Esophagus muscularis mucosa (tissue), 3 donors: Measurements from ENCODE around the gene RFPL1.

Source experiments
- POLR2A ChIP-seq: fragments of 450-650 bp; IDR thresholded peaks from one replicate; pipeline ENCODE4 v1.6.1; 2017; ENCODE audit warnings: antibody characterized with exemption, moderate library complexity, mild to moderate bottlenecking, low read depth
- TF ChIP-seq, protein P1 (sequence below), 3 experiments: fragments of 200-600 bp in 2 of 3; fragments of 450-650 bp in 1 of 3; sonication (generic) in 2 of 3; IDR thresholded peaks; one replicate each; pipeline ENCODE4 v1.5.1; 2017 to 2019; ENCODE audit warnings: antibody characterized with exemption in 3 of 3, mild to moderate bottlenecking in 2 of 3, moderate library complexity in 1 of 3

- TF ChIP-seq, protein P1, sequence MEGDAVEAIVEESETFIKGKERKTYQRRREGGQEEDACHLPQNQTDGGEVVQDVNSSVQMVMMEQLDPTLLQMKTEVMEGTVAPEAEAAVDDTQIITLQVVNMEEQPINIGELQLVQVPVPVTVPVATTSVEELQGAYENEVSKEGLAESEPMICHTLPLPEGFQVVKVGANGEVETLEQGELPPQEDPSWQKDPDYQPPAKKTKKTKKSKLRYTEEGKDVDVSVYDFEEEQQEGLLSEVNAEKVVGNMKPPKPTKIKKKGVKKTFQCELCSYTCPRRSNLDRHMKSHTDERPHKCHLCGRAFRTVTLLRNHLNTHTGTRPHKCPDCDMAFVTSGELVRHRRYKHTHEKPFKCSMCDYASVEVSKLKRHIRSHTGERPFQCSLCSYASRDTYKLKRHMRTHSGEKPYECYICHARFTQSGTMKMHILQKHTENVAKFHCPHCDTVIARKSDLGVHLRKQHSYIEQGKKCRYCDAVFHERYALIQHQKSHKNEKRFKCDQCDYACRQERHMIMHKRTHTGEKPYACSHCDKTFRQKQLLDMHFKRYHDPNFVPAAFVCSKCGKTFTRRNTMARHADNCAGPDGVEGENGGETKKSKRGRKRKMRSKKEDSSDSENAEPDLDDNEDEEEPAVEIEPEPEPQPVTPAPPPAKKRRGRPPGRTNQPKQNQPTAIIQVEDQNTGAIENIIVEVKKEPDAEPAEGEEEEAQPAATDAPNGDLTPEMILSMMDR (IDR thresholded peaks at IDR 0.05), result no peak
- no peak for TF ChIP-seq POLR2A
These were observed 19.3 kb downstream of the RFPL1 start for GRCh38 chr22:29457730-29458129.
